Measurements from ENCODE around the gene PDGFD.
A peak's percentile ranks its signal among the peaks of the same experiment; 100 is the strongest.

The PDGFD gene

GRCh38 chr11:103960108-103960507 lies 203.8 kb downstream of the PDGFD start:
- TF ChIP-seq CTCF (IDR thresholded peaks at IDR 0.05; ENCODE audit: low read depth, low read length): no peak
- TF ChIP-seq EZH2phosphoT487 (IDR thresholded peaks at IDR 0.05; ENCODE audit: low read depth): no peak
- H3K9me3 ChIP-seq (ENCODE audit: insufficient read depth, low read length): no peaks in the 10 kb centered on the region
- peaks cover 9% of the 10 kb centered on the region for H3K36me3 ChIP-seq (replicated peaks; ENCODE audit: low read depth, low read length)
- H3K4me3 ChIP-seq (ENCODE audit: low read length): no peak overlapping the region
- no peaks in the 10 kb centered on the region for H4K20me1 ChIP-seq (ENCODE audit: insufficient read depth, low read length)
- no peaks in the 10 kb centered on the region for H3K27me3 ChIP-seq (ENCODE audit: low read depth, low read length)
- H2AFZ ChIP-seq (ENCODE audit: low read depth, low read length): no peak overlapping the region
- peak overlapping the region; percentile 28; the same call in 1 of the 2 replicates for H3K9ac ChIP-seq (ENCODE audit: low read length)
- no peak overlapping the region for H3K4me2 ChIP-seq (ENCODE audit: low read length)
- H3K79me2 ChIP-seq (ENCODE audit: low read length): no peaks in the 10 kb centered on the region
- H3K4me1 ChIP-seq (ENCODE audit: low read length): peaks cover 38% of the 10 kb centered on the region
- H3K27ac ChIP-seq (ENCODE audit: low read length): peak overlapping the region; percentile 83

GRCh38 chr11:103959279-103959942 lies 204.5 kb downstream of the PDGFD start:
- H3K9ac ChIP-seq (ENCODE audit: low read length): peak overlapping the region; percentile 37; the same call in 1 of the 2 replicates
- TF ChIP-seq EZH2phosphoT487 (IDR thresholded peaks at IDR 0.05; ENCODE audit: low read depth) (no peak), CTCF (IDR thresholded peaks at IDR 0.05; ENCODE audit: low read depth, low read length) (no peak)
- H3K4me3 ChIP-seq (ENCODE audit: low read length): peak overlapping the region; percentile 32; the same call in 1 of the 2 replicates
- H3K4me2 ChIP-seq (ENCODE audit: low read length): peak overlapping the region; percentile 72
- peaks cover 9% of the 10 kb centered on the region for H3K36me3 ChIP-seq (replicated peaks; ENCODE audit: low read depth, low read length)
- peak overlapping the region; percentile 83 for H3K27ac ChIP-seq (ENCODE audit: low read length)
- H3K27me3 ChIP-seq (ENCODE audit: low read depth, low read length): no peaks in the 10 kb centered on the region
- H3K79me2 ChIP-seq (ENCODE audit: low read length): no peaks in the 10 kb centered on the region
- no peaks in the 10 kb centered on the region for H4K20me1 ChIP-seq (ENCODE audit: insufficient read depth, low read length)
- no peaks in the 10 kb centered on the region for H3K9me3 ChIP-seq (ENCODE audit: insufficient read depth, low read length)
- no peak overlapping the region for H2AFZ ChIP-seq (ENCODE audit: low read depth, low read length)
- peaks cover 38% of the 10 kb centered on the region for H3K4me1 ChIP-seq (ENCODE audit: low read length)

- Histone ChIP-seq H2AFZ (ENCODE audit: low read depth, low read length) (no peak overlapping the region), H4K20me1 (ENCODE audit: insufficient read depth, low read length) (no peaks in the 10 kb centered on the region), H3K36me3 (replicated peaks; ENCODE audit: low read depth, low read length) (peaks cover 9% of the 10 kb centered on the region), H3K9me3 (ENCODE audit: insufficient read depth, low read length) (no peaks in the 10 kb centered on the region), H3K4me3 (ENCODE audit: low read length) (peak overlapping the region; percentile 31), H3K9ac (ENCODE audit: low read length) (peak overlapping the region; percentile 37; the same call in 1 of the 2 replicates), H3K4me1 (ENCODE audit: low read length) (peaks cover 30% of the 10 kb centered on the region), H3K27ac (ENCODE audit: low read length) (peak overlapping the region; percentile 83), H3K79me2 (ENCODE audit: low read length) (no peaks in the 10 kb centered on the region), H3K27me3 (ENCODE audit: low read depth, low read length) (no peaks in the 10 kb centered on the region), H3K4me2 (ENCODE audit: low read length) (peak overlapping the region; percentile 72)
- no peak for TF ChIP-seq EZH2phosphoT487 (IDR thresholded peaks at IDR 0.05; ENCODE audit: low read depth)
- no peak for TF ChIP-seq CTCF (IDR thresholded peaks at IDR 0.05; ENCODE audit: low read depth, low read length)
Measured at GRCh38 chr11:103958475-103959215, 205.3 kb downstream of the PDGFD start.

GRCh38 chr11:103953797-103954486 lies 210.0 kb downstream of the PDGFD start:
- Histone ChIP-seq H3K27me3 (ENCODE audit: low read depth, low read length) (no peaks in the 10 kb centered on the region), H3K9me3 (ENCODE audit: insufficient read depth, low read length) (no peaks in the 10 kb centered on the region), H3K27ac (ENCODE audit: low read length) (no peak overlapping the region), H3K36me3 (replicated peaks; ENCODE audit: low read depth, low read length) (no peaks in the 10 kb centered on the region), H3K4me3 (ENCODE audit: low read length) (no peak overlapping the region), H3K79me2 (ENCODE audit: low read length) (no peaks in the 10 kb centered on the region), H3K4me2 (ENCODE audit: low read length) (no peak overlapping the region), H2AFZ (ENCODE audit: low read depth, low read length) (no peak overlapping the region), H3K4me1 (ENCODE audit: low read length) (peaks cover 14% of the 10 kb centered on the region), H3K9ac (ENCODE audit: low read length) (no peak overlapping the region), H4K20me1 (ENCODE audit: insufficient read depth, low read length) (no peaks in the 10 kb centered on the region)
- TF ChIP-seq CTCF (IDR thresholded peaks at IDR 0.05; ENCODE audit: low read depth, low read length) (no peak), EZH2phosphoT487 (IDR thresholded peaks at IDR 0.05; ENCODE audit: low read depth) (no peak)

Measured in OCI-LY3 (cell line).